ENCODE data around the gene TMTC2.
"Not testable (repeated sequence)": the region's sequence is repeated elsewhere in the genome, so short reads cannot be mapped to it uniquely, and the experiment has no call there.

TMTC2 gene

DNA sequence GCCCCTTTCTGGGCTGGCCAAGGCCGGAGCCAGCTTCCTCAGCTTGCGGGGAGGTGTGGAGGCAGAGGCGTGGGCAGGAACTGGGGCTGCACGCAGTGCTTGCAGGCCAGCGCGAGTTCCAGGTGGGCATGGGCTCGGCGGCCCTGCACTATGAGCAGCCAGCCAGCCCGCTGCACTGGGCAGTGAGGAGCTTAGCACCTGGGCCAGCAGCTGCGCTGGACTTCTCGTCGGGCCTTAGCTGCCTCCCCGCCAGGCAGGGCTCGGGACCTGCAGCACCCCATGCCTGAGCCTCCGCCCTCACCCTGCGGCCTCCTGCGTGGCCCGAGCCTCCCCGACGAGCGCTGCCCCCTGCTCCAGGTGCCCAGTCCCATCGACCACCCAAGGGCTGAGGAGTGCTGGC is 42.0 kb downstream of the TMTC2 start:
- DNase-seq = no peak

DNA sequence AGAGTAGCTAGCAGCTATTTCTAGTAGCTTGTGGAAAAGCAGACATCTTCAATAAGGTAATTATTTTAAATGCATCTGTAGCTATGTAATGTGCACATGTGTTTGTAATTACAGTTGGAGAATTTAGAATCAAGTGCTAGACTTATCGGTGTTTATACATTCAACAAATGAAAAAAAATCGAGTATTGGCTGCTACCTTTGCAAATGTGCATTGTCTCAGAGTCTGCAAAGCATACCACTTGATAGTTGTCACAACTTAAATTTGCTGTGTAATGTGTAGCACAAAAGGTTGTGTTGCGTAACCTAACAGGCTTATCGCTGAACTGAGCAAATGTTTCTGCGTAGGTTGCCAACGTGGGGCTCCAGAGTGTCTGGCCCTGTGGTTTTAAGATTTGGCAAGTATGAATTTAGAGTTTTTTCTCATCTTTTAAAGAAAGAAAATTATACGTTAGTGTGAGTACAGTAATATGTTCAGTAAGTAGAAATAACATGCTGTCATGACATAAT is 44.3 kb downstream of the TMTC2 start:
- DNase-seq = no peak

DNA sequence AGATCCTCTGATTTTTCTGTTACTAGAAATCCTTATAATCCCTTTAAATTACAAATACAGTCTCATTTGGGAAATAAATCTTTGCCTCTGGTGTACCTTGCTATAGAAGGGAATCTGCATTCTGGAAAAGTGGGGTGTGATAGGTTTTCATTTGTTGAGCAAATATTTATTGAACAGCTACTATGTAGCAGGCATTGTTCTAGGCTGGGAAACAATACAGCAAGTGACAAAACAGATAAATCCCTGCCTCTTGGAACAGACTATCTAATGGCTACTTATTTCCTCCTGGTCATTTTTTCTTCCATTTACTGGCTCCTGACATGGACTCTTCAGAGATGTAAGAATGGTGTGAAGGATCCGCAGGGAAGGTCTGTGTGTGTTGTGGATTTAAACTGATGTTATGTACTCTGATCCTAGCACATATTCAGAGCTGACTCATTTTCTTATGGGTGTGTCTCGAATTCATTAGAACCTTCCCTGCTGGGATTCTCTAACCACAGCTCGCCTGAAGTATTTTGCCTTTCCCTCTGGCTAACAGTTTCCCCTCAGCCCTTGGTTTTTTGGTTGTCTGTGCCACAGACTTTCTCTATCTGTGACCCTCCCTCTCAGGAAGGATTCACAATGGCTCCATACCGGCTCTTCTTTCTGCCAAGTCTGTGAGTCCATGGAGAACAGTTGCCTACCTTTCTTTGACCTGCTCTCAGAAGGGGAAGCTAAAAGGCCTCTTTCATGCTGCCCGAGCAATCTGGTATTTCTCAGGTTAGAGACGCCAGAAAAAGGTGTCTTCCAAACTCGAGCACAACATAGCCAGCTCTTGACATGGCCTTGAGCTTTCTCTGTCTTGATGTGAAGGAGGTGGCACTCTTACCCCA is 53.7 kb downstream of the TMTC2 start:
- no peak for DNase-seq

DNA sequence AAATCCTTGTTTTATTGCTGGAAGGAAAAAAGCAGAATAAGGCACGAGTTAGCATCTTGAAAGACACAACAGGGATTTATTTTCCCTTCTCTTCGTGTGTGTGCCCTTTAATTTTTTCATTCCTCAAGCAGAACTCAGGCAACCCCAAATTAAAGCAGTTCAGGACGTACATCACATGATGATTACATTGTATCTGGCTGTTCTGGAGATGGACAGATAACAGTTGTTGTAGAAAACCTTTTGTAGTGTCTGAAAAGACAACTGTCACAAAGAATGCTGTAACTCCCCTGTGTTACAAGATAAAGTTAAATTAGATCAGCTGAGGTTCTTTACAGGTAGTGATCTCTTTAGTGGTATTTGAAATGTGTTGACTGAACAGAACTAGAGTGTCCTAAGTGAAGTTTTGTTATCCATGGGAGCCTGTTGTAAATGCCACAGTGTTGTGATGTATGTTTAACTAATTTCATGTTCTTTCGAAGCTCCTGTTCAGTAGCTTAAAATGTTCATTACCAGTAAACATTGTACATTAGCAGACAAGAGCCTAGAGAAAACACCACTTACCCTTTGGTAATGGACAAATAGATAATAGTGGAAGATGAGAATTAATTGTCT is 58.5 kb downstream of the TMTC2 start:
- no peak for DNase-seq

DNA sequence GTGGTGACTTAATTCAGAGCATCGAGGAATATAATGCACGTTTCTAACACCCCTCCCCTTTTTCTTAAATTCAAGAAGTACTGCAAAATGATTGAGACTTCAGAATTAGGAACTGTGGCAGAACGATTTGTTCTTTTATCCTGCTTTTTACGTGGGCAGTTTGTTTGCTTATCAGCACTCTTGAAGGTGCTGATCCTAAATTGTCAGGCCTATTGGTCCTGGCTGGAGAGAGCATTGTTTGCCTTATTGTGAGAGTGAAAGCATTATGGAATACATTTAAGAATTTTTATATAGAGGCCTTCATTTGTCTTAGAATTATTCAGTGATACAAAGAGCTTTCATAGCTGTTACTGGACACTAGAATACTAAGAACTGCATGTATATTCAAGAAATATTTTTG is 59.1 kb downstream of the TMTC2 start:
- DNase-seq = no peak

DNA sequence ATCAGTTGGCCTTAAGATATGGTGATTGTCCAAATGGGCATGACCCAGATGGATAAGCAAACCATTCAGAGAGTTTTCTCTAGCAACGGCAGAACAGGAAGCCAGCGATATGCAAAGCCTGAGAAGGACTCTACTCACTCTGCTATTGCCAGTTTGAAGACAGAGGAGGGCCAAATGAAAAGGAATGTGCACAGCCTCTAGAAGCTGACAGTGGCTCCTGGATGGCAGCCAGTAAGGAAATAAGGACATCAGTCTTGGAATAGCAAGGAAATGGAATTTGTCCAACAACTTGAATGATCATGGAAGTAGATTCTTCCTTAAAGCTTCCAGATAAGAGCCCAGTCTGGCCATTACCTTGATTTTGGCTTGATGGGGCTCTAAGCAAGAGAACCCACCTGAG is 60.0 kb downstream of the TMTC2 start:
- DNase-seq = peak; percentile 29

DNA sequence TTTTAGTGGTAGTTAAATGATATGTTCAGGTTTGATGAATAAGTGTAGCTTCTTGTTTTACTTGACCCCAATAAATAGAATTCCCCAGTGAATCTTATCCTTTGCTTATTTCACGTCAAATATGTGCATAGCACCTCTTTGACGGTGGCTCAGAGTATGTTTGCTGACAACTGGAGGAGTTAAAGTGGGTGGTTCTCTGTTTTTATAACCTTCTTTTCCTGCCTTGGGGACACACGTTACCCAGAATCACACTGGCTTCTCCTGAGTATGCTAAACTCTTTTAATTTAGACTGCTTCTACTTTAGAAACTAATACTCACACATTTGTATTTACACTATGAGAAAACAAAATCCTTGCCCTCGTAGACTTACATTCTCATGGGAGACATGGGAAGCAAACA is 62.3 kb downstream of the TMTC2 start:
- DNase-seq = no peak

DNA sequence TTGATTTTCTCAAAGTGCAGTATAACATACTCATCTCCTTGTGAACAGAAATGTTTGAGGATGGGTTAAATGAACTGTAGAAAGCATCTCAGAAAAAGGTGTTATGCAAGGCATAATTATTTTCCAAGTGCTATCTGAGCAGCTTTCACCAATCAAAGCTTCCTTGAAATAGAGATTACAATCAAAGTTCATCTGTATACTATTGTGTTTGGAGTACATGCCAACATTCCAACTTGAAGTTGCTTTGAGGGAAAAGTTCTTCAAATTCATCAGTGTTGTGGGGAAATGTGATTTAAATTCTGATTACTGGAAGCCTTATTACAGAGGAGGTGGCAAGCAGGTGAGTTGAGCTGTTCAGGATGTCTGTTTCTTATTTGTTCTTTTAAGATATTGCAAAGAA is 68.2 kb downstream of the TMTC2 start:
- DNase-seq = no peak

DNA sequence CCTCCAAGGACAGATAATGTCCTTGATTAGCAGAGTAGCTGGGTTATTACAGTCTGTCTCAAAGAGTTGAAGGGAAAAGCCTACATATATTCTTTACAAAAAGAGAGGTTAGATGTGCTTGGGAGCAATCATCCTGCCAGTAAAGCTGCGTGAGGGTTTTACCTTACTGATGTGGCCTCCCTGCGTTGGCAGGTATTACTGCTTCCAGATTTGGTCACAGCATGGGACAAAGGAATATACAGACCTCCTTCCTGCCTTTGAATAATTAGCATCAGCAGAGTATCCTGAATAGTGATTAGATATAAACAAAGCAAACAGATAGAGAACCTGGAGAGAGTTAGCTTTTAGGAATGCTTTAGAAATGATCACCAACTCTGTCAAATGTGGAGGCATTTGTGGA is 69.6 kb downstream of the TMTC2 start:
- DNase-seq = no peak

DNA sequence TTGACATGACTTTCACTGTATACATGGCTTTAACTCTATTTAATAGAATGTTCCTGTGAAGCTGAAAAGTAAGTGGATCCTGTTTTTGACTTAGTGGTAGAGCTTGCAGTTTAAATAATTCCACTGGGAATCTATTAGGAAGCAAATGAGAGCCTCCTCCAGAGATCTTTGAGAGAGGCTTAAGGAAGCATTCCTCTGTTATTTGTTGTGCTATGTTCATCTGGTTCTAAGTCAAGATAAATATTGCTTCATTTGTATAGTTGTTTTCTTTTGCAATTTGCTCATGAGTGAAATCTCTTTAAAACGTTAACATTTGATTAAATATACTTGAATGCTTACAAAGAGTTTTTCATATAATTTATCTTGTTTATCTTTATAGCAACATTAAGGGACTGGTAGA is 70.4 kb downstream of the TMTC2 start:
- DNase-seq = no peak

DNA sequence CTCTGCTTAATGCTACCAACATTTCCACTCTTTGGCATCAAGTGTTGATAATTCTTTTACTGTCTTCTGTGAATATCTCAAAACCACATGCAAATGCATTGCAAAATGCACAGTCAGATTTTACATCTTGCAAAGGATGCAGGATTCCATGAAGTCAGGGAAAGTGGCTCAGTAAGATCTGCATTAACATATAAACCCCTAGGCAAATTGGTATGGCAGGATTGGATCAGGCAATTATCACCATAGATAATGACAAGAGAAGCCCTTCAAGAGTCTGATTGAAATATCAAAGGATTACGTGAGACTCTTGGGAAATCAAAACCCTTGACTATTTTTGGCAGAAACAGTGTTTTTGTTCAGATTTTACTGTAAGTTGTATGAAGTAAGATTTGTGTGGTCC is 71.0 kb downstream of the TMTC2 start:
- DNase-seq = no peak

DNA sequence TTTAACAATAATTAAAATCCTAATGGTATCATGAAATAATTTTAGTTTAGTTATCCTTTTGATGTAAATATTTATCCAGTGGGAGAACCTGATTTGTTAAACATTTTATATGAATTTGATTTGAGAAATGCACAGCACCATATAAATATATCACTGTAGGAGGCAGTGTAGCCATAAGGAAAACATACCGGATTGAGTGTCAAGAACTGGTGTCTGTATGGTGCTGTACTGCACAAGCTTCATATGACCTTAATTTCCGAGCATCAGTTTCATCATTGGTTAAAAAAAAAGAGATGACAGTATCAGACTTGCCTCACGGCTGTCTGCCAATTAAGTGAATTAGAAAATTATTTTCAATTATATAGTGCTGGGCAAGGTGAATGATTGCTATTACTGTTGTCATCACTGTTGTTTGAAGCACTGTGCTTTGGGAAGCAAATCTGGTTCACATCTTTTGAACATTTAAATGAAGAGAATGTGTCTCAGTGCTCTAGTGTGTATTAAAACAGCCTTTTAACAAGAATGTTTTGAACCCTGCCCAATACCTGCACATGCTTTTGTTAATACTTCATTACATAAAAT is 72.1 kb downstream of the TMTC2 start:
- DNase-seq = no peak

DNA sequence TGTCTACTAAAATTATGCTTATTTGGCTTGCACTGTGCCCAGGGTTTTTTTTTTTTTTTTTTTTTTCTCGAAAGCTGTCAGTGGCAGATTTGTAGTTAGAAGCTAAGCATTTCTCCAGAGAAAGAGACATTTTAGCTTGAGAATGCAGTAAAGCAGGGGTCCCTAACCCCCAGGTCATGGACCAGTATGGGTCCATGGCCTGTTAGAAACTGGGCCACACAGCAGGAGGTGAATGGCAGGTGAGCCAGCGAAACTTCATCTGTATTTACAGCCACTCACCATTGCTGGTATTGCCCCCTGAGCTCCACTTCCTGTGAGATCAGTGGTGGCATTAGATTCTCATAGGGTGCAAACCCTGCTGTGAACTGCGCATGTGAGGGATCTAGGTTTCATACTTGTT is 73.7 kb downstream of the TMTC2 start:
- no peak for DNase-seq

DNA sequence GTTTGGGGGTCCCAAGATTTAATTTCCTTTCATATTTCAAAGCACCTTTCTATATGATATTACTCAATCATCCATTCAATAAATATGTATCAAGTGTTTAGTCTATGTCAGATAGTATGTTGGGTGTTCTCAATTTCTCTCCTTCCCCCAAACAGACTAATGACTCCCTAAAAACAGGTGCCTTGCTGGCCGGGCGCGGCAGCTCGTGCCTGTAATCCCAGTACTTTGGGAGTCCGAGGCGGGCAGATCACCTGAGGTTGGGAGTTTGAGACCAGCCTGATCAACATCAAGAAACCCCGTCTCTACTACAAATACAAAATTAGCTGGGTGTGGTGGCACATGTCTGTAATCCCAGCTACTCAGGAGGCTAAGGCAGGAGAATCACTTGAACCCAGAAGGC is 78.5 kb downstream of the TMTC2 start:
- not testable (repeated sequence) for DNase-seq

DNA sequence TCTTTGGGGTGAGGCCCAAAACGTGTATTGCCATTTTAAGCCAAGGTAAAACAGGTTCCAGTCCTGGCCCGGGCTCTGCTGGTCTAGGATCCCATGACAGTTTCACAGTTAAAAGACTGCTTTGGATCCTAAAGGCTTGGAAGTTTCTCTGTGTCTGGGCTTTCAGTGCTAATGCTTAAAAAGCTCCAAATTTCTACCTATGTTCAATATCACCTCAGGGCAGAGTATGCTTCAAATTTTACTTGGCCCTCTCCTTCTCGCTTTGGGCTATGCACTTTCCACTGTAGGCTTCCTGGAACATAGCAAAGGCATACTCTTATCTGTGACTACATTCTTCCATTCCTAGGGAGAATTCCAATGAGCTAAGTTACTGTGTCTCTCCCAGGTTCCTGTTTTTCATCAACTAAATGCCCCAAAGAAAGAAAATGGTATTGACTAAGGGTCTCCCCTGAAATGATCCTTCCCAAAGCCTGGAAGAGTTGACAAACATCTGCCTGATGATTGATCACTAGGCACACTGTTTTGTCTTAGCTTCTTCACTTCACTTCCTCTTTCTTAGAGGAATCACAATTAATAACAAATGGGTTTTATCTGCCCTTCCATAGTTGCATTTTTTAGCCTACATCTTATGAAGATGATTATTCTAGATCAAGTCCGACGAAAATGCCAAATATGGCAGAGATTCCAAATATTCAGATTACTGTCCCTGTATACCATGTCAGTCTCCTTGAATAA is 79.4 kb downstream of the TMTC2 start:
- DNase-seq = no peak

DNA sequence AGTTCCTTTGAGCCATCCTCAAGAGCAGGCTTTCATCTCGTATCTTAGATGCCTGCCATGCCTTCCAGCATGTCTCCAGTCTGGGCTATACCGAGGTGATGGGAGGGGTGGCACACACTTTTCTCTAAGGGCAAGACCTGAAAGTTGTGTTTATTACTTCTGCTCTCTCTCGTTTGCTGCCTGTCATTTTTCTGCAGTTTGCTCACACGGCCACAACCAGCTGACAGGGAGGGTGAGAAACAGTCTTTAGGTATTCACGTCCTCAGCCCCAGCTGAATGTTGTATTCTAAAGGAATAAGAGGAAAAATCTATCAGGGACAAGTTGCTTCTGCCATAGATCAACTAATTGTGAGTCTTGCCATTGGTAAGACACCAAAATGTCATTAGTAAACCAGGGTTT is 88.0 kb downstream of the TMTC2 start:
- no peak for DNase-seq

DNA sequence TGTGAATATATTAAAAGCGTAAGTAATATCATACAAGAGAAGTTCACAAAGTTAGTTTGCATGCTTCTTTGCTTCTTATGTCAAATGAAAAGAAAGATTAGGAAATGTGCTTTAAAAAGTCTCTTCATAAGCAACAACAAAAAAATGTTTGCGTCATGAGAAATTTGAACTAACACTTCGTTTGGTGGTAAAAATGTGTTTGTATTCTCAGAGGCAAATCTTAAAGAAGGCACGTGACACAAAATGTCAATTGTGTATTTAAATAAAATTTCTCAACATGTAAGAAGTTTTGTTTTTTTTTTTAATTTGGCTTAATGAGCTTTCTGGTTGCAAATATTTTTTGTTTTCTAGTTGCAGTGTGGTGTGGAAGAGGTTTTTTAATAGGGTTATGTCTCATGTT is 93.8 kb downstream of the TMTC2 start:
- DNase-seq = no peak

DNA sequence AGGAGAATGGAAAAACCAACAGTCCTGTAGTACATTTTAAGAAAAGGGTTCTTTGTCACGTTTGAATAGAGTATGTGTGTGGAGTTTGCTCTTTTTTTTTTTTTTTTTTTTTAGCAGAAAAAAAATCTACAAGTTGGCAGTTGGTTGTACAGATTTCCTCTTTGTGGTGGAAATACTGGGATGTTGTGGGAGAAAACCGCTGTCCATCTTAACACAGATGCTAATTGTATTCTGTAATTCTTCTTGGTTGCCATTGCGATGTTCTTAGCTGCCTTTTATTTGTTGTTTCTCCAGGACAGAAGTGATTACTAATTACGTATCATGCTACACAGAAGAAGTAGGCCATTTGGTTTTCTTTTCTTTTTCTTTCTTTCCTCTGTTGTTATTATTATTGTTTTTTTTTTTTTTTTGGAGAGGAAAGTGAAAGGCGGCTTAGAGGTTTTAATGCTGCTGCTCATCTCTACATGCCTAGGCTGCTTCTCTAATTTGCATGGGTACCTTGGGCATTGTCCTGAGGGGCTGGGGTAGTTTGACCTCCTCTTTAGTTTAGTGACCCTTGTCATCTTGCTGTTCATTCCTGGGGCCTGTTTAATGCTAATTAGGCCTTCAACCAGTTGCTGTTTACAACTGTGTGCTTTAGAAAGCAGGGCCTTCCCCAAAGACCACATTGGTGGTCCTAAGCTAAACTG is 94.7 kb downstream of the TMTC2 start:
- DNase-seq = no peak

DNA sequence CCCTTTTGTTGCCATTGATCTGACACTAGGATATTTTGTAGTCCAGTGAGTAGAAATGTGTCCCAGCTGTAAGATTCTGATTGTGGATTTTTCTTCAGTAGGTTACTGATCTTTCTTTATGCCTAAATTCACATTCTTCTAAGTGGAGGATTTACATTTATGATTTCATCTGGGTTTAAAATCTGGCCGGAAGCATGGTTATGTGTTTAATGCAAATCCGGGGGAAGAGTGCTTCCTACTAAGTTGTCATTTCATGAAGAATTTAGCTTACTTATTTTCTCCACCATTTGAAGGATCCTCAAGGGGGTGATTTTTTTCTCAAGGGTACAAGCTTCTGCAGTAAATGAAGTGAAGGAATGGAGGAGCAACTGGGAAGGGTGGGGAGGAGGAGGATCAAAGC is 96.7 kb downstream of the TMTC2 start:
- DNase-seq = no peak

DNA sequence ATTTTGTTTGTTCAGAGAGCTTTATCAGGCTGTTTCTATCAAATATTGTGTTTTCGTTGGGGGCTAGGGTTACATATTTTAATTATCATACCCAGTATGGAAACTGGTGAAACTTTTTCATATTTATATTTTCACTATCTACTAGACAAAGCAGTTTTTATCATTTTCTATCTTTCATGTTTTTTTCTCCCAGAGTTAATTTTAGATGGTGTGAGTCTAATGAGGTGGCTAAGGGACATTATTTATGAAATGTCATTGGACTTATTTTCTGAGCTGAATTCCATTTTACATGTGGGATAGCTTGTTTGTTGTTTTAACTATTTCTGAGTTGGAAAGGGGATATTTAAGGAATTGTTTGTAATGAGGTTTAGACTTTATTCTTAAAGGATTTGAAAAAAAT is 100.3 kb downstream of the TMTC2 start:
- no peak for DNase-seq

DNA sequence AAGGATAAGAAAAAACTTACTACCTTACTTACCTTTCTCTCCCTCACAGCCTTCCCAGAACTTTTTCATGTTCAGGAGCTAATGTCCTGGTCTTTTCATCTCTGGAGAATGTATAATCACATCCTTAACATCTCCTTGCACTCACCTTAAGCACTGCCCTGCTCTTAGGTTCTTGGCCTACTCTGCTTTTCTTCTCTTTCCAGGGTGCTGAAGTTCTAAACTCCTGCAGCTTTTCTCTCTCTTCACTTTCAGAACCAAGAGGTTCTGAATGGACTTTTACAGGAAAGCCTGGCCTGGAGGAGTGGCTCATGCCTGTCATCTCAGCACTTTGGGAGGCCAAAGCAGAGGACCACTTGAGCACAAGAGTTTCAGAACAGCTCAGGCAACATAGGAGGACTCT is 101.9 kb downstream of the TMTC2 start:
- DNase-seq = no peak

DNA sequence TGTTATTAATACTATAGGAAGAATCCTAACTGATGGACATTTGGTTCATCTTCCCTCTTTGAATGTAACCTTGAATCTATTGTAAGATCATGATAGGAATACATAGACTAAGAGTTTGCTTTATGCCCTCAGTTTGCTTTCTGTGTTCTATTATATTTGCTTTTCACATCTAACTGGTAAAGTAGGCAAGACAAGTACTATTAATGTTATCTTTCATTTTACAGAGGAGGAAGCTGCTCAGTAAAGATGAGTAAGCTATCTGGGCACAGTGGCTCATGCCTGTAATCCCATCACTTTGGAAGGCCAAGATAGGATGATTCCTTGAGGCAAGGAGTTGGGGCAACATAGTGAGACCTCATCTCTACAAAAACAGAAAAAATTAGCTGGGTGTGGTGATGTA is 103.0 kb downstream of the TMTC2 start:
- DNase-seq = no peak

DNA sequence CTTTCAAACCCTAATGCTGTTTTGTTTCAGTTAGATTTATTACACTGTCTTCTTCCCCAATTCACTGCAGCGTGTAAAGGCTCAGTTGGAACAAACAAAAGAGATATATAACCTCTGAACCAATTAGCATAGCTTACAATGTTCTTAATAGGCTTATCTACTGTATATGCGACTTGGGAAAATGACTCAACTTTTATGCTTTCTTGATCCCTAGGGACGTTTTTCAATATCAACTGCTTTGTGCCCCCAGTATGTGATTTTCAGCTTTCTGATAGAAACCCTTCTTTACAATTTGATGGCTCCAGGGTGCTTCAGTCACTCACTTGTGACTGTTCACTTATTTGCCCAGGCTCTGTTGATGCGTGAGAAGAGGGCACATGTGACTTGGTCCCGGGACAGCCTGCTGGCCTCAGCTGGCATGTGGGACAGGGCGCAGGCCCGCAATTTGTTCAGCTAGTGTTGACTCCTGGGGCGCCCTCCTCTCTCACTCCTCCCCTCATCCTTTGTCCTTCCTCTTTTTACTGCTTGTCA is 107.1 kb downstream of the TMTC2 start:
- no peak for DNase-seq
